ENCODE data around the gene ANP32E.

Gene ANP32E

DNA sequence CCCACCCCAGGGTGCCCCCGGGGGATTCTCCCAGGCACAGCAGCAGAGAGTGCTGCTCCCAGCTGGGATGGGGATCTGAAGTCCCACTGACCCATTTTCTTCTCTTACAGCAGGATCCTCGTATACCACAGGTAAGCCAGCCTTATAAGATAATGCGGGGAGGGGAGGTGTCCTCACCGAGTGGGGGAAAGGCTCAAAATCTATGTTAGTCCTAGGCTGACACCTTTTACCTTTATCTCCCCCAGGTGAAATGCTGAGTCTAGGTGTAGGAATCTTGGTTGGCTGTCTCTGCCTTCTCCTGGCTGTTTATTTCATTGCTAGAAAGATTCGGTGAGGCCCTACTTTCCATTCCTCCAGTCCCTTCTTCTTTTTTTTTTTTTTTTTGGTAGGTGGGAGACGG lies 27.6 kb upstream of the ANP32E start:
- no peaks in the 10 kb centered on the region for H4K20me1 ChIP-seq (ENCODE audit: low read depth, low read length)
- peaks cover 15% of the 10 kb centered on the region for H3K79me2 ChIP-seq (ENCODE audit: insufficient read depth, low read length)
- no peaks in the 10 kb centered on the region for H3K9me3 ChIP-seq (ENCODE audit: insufficient read depth, low read length)
- H3K36me3 ChIP-seq (ENCODE audit: low read length): no peaks in the 10 kb centered on the region
- H3K9me2 ChIP-seq (replicated peaks; ENCODE audit: insufficient read depth, low read length): no peaks in the 10 kb centered on the region
- H2AFZ ChIP-seq (ENCODE audit: low read depth, low read length, severe bottlenecking): no peak overlapping the region
- peaks cover 3% of the 10 kb centered on the region; the same call in 1 of the 2 replicates for H3F3A ChIP-seq (ENCODE audit: insufficient read depth)
- no peak overlapping the region for H3K27ac ChIP-seq (ENCODE audit: low read depth, low read length)
- no peaks in the 10 kb centered on the region for H3K27me3 ChIP-seq (ENCODE audit: low read length)
- no peak overlapping the region for H3K9ac ChIP-seq (ENCODE audit: low read length)
- H3K4me2 ChIP-seq (ENCODE audit: low read depth, low read length, poor library complexity, severe bottlenecking): no peak overlapping the region
- TF ChIP-seq, protein P1, sequence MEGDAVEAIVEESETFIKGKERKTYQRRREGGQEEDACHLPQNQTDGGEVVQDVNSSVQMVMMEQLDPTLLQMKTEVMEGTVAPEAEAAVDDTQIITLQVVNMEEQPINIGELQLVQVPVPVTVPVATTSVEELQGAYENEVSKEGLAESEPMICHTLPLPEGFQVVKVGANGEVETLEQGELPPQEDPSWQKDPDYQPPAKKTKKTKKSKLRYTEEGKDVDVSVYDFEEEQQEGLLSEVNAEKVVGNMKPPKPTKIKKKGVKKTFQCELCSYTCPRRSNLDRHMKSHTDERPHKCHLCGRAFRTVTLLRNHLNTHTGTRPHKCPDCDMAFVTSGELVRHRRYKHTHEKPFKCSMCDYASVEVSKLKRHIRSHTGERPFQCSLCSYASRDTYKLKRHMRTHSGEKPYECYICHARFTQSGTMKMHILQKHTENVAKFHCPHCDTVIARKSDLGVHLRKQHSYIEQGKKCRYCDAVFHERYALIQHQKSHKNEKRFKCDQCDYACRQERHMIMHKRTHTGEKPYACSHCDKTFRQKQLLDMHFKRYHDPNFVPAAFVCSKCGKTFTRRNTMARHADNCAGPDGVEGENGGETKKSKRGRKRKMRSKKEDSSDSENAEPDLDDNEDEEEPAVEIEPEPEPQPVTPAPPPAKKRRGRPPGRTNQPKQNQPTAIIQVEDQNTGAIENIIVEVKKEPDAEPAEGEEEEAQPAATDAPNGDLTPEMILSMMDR (IDR thresholded peaks at IDR 0.05; ENCODE audit: insufficient read depth, low read length, poor library complexity, severe bottlenecking): no peak
- no peak for TF ChIP-seq EZH2phosphoT487 (conservative IDR thresholded peaks at IDR 0.05; ENCODE audit: low read length)
- no peak overlapping the region for H3K4me3 ChIP-seq (ENCODE audit: insufficient read depth, low read length, poor library complexity, severe bottlenecking)

DNA sequence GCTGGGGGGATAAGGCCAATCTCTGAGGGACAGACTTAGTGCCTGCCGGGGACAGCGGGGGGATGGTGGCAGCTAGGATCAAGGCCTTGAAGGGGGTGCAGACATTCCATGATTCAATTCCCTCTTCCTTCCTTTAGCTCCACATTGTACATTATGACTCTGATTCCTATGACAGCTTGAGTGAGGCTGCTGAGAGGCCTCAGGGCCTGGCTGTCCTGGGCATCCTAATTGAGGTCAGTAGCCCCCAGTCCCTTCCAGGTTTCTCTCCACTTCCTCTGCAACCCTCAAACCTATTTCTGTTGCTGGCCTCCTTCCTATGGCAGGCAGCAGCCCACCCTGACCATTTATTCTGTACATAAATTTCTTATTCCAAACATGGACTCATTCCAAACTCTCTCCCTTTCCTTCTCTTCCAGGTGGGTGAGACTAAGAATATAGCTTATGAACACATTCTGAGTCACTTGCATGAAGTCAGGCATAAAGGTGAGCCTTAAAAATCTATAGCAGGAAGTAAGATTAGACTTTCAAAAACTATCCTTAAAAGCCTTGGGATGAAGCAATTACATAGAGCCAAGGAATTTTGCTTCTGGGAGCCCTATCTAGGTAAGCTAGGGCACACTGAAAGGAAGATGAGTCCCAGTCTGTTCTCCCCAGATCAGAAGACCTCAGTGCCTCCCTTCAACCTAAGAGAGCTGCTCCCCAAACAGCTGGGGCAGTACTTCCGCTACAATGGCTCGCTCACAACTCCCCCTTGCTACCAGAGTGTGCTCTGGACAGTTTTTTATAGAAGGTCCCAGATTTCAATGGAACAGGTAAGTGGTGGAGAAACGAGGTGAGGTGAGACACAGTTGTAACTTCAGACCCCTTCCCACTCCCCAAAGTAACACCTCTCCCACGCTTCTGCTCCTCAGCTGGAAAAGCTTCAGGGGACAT lies 26.7 kb upstream of the ANP32E start:
- no peak overlapping the region for H3K4me3 ChIP-seq (ENCODE audit: insufficient read depth, low read length, poor library complexity, severe bottlenecking)
- no peaks in the 10 kb centered on the region for H3K27me3 ChIP-seq (ENCODE audit: low read length)
- no peak overlapping the region for H3K4me2 ChIP-seq (ENCODE audit: low read depth, low read length, poor library complexity, severe bottlenecking)
- no peaks in the 10 kb centered on the region for H3K36me3 ChIP-seq (ENCODE audit: low read length)
- no peaks in the 10 kb centered on the region for H3K9me2 ChIP-seq (replicated peaks; ENCODE audit: insufficient read depth, low read length)
- peaks cover 3% of the 10 kb centered on the region; the same call in 1 of the 2 replicates for H3F3A ChIP-seq (ENCODE audit: insufficient read depth)
- H3K9ac ChIP-seq (ENCODE audit: low read length): no peak overlapping the region
- H3K27ac ChIP-seq (ENCODE audit: low read depth, low read length): no peak overlapping the region
- no peak overlapping the region for H2AFZ ChIP-seq (ENCODE audit: low read depth, low read length, severe bottlenecking)
- H3K79me2 ChIP-seq (ENCODE audit: insufficient read depth, low read length): peaks cover 6% of the 10 kb centered on the region
- no peak for TF ChIP-seq EZH2phosphoT487 (conservative IDR thresholded peaks at IDR 0.05; ENCODE audit: low read length)
- TF ChIP-seq, protein P1 (IDR thresholded peaks at IDR 0.05; ENCODE audit: insufficient read depth, low read length, poor library complexity, severe bottlenecking): no peak
- H3K9me3 ChIP-seq (ENCODE audit: insufficient read depth, low read length): no peaks in the 10 kb centered on the region
- H4K20me1 ChIP-seq (ENCODE audit: low read depth, low read length): no peaks in the 10 kb centered on the region

DNA sequence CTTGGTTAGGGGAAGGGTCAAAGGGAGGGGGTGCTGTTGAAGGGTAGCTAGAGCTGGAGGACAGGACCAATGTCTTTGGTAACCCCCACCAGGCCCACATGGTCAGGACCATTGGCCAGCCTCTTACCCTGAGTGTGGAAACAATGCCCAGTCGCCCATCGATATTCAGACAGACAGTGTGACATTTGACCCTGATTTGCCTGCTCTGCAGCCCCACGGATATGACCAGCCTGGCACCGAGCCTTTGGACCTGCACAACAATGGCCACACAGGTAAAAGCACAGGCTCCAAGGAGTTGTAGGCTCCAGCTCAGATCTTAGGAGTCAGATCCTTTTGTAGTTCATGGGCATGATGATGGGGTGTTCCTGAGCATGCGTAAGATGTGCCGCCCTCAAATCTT lies 25.5 kb upstream of the ANP32E start:
- Histone ChIP-seq H3K4me3 (ENCODE audit: insufficient read depth, low read length, poor library complexity, severe bottlenecking) (no peak overlapping the region), H4K20me1 (ENCODE audit: low read depth, low read length) (no peaks in the 10 kb centered on the region)
- no peak for TF ChIP-seq EZH2phosphoT487 (conservative IDR thresholded peaks at IDR 0.05; ENCODE audit: low read length)
- TF ChIP-seq, protein P1 (IDR thresholded peaks at IDR 0.05; ENCODE audit: insufficient read depth, low read length, poor library complexity, severe bottlenecking): no peak

More for the DNA sequence above, 25.5 kb upstream of the ANP32E start:
- no peak overlapping the region for H3K9ac ChIP-seq (ENCODE audit: low read length)
- no peaks in the 10 kb centered on the region for H3K79me2 ChIP-seq (ENCODE audit: insufficient read depth, low read length)
- H3K9me3 ChIP-seq (ENCODE audit: insufficient read depth, low read length): no peaks in the 10 kb centered on the region
- H3K9me2 ChIP-seq (replicated peaks; ENCODE audit: insufficient read depth, low read length): no peaks in the 10 kb centered on the region
- no peak overlapping the region for H3K27ac ChIP-seq (ENCODE audit: low read depth, low read length)
- H2AFZ ChIP-seq (ENCODE audit: low read depth, low read length, severe bottlenecking): no peak overlapping the region
- H3F3A ChIP-seq (ENCODE audit: insufficient read depth): peaks cover 3% of the 10 kb centered on the region; the same call in 1 of the 2 replicates
- no peaks in the 10 kb centered on the region for H3K27me3 ChIP-seq (ENCODE audit: low read length)
- H3K4me2 ChIP-seq (ENCODE audit: low read depth, low read length, poor library complexity, severe bottlenecking): no peak overlapping the region
- no peaks in the 10 kb centered on the region for H3K36me3 ChIP-seq (ENCODE audit: low read length)
